Stimulated activated CD4-positive, alpha-beta T cell treated with anti-CD3 and anti-CD28 coated beads, TNF-alpha, amount 100 ng/mL, for 4 hours (primary cell): ENCODE data around the gene MRPL37.

ENCODE experiments used
- DNase-seq, 3 experiments: peaks; one replicate each; pipeline ENCODE4 v3.0.0-alpha.2; 2020; ENCODE audit warnings: low read depth in 3 of 3

Gene MRPL37

DNA sequence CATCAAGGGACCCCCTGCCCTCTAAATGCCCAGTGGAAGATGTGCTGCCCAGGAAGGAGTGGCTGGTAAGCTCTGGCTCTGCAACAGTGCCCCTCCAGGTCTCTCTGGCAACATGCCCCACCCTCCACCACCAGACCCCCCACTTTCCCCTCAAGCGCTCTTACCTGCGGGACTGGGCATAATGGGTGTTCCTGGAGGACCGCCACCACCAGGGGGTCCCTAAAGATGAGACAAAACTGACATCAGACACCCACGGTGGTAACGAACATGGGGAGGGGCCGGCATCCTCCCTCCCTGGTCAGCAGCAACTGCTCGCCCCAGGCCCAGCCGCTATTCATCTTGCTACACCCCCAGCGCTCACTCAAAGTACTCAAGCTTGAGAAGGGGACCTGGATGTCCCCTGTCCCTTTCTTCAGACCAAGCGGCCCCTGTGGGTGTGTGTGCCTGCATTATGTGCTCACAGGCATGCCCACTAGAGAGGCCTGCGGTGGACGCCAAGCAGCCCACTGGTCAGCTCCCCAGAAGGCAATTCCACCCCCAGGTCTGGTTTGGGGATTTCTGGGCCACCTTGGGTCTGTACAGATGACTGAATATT is 40.9 kb downstream of the MRPL37 start:
- DNase-seq, result no peak

DNA sequence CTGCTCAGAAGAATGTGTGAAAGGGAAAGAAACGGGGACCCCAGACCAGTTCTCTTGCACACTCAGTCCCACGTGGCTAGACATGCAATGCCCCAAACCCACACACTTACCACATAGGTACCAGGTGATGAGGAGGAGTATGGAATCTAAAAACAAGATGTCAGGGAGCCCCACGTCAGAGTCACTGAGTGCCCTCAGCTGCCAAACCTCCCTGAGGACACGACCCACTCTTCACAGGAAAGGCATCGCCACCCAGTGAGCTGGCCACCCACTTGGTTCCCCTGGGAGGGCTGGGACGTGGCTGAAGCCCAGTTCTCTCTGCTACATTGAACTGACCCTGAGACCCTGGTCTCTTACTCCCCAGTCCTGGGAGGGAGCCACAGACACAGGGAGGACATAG is 41.4 kb downstream of the MRPL37 start:
- DNase-seq, result no peak

DNA sequence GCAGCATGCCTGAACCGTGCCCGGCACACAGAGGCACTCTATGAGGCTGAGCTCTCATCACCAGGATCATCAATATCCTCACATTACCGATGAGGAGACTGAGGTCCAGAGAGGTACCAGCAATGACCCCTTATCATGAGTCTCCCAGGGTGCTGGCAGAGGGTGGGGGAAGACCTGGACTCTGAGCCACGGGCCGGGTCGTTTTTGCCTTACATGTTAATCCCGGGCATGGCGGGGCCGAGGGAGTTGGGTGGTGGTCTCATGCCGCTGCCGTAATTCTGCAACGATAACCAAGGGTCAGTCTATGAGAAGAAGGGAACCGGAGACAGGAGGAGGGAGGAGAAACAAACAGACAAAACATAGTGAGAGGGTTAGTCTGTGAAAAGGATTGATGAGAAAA is 43.1 kb downstream of the MRPL37 start:
- no peak for DNase-seq

DNA sequence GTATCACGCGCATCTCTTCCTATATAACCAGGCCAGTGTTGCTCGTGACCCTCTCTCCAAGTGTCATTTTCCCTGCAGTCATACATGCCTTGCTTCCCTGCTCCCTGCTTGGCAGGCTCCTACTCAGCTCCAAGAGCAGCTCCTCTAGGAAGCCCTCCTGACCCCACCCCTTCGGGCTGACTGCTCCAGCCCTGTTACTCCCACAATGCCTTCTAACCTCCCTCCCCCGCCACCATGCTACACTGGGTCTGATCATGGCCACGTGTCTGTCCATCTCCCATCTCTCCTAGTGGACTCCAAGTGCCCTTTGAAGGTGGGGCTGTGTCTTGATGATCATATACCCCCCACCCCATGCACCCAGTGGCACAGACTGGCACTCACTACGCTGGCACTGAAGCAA is 44.7 kb downstream of the MRPL37 start:
- no peak for DNase-seq

DNA sequence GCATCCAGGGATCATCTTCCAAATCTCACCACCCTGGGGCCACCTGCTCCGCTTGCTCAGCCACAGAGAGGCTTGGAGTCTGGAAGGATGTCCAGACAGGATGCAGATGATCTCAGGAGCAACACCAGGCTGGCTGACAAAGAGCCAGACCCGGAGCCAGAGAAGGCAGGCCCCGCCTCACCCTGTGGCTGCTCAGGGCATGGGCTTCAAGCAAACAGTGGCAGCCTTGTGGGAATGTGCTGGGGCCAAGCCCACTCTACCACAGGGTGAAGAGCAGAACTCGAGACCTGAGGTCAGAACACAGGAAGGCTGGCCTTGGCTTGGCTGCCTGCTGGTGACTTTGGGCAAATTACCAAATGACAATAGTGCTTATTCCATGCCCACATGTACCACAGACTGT is 45.5 kb downstream of the MRPL37 start:
- no peak for DNase-seq

DNA sequence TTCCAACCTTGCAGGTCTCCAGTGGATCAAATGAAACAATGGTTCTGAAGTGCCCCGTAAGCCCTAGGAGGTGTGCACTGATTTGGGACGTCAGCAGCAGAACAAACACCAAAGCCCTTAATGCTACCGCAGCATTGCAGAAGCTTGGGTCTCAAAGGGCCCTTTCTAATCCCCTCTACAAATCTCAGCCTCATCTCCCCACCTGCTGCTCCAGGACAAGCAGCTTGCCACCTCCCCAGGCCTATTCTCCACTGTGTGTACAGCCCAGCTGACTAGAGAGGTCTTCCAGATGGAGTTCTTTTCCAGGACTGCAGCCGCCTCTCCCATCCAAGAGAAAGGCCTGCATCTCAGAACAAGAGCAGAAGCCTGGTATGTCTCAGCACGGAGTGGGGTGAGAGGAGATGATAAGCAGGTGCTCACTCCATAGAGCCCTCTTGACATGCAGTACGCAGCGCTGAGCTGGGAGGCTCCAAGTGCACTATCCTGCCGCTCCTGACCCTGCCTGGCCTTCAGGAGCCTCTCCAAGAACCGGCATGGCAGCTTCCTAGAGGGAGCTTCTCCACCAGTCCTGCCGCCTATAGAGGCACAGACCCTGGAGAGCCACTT is 46.3 kb downstream of the MRPL37 start:
- no peak for DNase-seq

DNA sequence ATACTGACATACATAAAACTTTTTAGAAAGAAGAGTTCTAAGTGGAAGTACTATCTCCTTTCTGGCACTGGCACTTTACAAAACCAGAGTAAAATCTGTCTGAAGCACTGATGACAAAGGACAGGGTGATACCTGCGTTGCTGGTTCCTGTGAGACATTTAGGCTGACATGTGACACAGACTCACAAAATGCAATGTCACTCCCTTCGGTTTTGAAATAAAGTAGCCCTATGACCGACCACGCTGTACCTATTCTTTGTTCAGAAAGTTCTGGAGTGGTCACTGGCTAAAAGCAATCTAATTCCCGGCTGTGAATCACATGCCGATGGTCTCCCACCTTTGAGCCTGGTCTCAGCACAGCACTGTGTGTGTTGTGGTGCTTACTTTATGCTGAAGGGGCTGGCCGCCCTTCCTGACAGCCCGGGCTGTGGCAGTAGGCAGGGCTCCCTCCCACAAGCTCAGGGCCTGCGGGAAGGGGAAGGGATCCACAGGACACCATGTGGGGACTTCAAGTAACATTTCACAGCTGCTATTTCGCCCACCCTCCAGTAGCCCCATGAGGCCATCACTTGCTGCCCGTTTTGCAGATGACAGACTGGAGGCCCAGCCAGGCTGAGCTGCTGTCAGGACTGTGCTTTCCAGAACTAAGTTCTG is 48.0 kb downstream of the MRPL37 start:
- no peak for DNase-seq

DNA sequence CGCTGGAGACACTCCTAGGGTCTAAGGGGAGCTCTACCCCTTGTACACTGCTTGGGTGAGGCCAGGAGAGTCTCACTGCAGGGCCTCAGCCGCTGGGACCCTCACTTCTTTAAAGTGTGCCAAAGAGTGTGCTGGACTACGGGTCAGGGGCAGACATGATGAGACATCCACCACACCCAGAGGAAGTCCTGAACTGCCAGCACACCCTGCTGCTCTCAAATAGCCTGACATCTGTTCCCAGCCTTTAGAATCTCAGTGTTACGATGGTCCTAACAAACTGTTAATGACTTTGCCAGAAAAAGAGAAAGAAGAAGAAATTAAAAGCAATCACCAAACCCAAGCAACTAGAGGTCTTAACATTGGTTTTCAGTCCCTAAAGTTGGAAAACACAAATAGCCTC is 49.0 kb downstream of the MRPL37 start:
- no peak for DNase-seq

DNA sequence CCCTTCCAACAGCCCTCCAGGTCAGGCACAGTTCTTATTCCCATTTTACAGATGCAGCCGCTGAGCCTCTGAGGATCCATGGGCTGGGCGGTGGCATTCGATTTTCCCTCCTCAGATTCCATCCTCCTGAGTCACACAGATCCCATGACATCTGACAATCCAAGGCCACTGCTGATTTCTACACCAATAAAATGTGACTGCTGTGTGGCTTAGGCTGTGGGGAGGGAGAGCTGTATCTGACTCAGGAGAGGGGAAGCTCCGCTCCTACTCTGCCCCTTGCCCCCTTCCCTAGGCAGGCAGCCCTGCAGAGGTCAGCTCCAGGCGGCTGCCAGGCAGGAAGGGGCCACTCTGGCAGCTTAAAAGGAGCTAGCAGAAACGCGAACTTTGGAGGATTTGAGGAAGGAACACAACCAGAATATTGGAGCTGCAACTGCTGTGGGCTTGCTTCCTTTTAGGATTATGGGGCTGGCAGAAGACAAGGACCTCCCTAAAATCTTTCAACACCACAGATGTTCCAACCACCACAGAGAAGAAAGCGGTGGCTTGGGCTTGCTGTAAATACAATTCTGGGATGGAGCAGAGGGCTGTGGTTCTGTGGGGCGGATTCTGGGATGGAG is 50.0 kb downstream of the MRPL37 start:
- no peak for DNase-seq

DNA sequence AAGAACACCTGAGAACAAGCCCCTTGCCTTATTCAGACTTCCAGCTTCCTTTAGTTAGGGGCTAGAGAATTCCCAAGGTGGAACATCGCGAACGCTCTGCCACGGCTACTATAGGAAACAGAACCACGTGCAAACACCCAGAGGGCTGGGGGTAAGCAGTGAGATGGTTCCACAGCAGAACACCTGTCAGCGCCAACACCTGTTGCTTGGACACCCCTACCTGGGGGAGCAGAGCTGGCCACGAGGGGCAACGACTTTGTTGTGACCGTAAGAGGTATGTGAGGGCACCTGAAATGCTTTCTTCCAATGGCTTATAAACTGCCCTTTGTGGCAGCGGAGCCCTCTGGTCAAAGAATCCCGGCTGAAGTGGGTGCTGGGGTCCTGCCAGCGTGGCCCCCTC is 50.7 kb downstream of the MRPL37 start:
- DNase-seq, result no peak

DNA sequence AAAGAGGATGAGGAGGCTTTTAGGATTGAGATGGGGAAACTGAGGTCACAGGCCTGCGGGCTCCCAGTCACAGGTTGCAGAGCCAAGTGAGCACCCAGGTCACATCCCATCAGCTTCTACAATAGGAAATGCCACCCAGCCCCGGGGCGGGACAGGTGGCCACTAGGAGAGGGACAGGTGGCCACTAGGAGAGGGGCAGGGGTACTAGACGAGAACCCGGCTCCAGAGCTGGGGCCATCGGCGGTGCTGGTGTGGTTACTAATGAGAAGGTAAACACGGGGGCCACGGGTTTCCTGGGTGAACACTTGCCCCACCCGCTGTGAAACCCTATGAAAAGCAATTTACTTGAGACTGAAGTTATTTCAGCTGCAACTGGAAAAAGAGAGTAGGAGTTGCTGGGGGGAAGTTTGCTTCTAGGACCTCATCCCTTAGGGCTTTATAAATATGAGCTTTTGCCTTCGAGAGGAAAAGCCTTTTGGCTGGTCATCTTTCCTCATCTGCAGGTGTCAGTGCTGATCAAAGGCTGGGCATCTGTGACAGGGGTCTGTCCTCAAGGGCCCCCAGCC is 52.5 kb downstream of the MRPL37 start:
- no peak for DNase-seq

DNA sequence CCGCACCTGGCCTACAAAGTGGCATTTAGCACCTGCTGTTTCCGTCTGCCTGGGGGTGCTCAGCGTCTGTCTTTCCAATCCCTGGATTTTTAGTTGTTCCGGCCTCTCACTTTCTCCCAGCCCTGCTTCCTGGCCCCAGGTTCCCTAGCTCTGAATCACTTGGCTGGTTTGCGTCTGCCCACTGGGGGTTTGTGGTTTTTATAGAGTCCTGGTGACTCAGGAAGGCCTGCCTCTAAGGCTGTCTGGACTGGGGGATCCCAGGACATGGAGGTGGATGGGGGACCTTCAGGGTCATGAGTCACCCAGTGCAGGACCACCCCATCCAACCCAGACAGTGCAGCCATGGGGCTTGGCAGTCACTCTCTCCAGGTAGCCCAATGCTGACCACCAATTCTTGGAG is 53.5 kb downstream of the MRPL37 start:
- DNase-seq, result no peak

GRCh38 chr1:54254055-54254454 is 54.1 kb downstream of the MRPL37 start:
- DNase-seq, result no peak

DNA sequence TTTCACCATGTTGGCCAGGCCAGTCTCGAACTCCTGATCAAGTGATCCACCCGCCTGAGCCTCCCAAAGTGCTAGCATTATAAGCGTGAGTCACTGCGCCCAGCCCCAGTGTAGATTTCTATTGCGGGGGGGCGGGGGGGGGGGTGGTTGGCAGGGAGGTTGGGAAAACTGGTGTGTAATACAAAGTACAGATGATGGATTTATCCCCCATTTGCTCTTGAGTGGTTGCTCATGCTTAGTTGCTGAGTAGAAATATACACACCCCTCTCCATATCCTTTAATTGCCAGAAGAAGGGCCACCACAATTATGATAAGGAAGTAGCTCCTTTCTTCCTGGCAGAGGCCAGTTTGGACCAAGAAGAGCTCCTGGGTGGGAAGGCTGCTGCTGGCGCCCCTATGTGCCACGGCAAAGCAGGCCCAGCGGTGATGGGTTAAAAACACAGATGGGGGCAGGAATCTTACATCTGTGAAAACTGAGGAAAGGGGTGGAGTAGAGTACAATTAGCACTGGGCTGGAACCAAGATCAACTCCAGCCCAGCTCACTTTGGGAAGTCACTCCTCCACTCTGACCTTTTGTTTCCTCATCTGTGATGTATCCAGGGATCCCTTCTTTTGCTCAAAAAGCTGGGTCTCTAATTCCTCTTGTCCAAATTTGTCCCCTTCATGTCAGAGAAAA is 55.2 kb downstream of the MRPL37 start:
- no peak for DNase-seq

DNA sequence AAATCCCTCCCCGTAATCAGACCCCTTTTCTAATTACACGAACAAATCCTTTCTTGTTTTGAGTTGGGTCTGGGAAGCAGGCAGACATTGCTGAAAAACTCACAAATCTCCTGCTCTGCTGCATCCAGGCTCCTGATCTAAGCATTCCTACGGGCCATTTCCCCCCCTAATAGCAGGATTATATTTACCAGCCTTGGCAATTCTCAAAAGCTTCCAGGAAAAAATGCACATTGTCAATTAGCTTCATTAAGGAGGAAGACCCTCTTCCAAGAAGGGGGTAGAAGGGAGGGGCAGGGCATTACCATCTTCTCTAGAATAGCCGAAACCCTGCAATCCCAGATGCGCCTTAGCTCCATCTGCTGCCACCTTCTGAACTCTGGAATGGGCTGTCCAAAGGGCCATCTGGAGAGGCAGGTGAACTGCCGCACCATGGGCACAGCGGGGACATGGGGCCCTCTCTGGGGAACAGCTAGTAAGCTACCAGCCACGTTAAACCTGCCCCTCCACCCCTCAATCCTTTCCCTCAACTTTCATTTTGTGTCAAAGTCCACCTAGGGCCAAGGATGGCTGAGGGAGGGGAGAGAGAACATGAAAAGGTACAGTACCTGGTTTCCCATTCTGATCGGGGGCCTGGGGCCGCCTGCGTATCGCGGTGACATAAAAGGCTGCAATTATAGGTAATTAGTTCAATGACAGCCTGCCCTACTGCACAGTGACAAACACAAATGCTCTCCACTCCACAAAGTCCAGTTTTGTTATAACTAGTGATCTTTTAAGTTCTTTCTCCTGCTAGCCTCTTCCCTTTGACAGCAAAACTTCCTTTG is 56.8 kb downstream of the MRPL37 start:
- DNase-seq, result no peak

GRCh38 chr1:54257346-54257620 is 57.3 kb downstream of the MRPL37 start:
- no peak for DNase-seq

GRCh38 chr1:54257876-54258275 is 57.9 kb downstream of the MRPL37 start:
- DNase-seq, result no peak

GRCh38 chr1:54259546-54260140 is 59.7 kb downstream of the MRPL37 start:
- DNase-seq, result no peak

- DNase-seq, result no peak
Observed at GRCh38 chr1:54260810-54261209, 60.8 kb downstream of the MRPL37 start.

- no peak for DNase-seq
Observed at GRCh38 chr1:54262244-54262643, 62.3 kb downstream of the MRPL37 start.

DNA sequence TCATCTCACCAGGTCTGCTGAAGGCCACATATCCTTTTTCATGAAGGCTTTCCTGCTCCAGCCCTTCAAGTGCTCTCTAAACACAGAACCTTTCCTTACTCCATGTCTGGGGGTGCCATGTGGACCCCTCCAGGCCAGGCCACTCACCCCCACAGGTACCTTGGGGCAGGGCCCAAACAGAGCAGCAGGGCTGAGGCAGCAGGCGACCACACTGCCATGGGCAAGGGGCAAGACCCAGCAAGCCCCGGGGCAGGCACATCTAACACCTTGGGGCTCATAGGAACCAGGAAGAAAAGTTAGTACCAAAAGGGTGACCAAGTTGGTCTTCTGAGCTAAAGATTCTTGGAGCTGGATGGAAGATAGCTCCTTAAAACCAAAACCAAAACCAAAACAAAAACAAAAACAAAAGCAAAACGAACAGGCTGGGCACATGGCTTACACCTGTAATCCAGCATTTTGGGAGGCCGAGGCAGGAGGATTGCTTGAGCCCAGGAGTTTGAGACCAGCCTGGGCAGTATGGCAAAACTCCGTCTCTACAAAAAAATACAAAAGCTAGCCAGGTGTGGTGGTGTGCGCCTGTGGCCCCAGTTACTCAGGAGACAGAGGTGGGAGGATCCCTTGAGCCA is 63.7 kb downstream of the MRPL37 start:
- DNase-seq, result no peak
